Limb (tissue), 2 donors: ENCODE results near the gene CKMT2.
"Not testable (repeated sequence)": the region's sequence is repeated elsewhere in the genome, so short reads cannot be mapped to it uniquely, and the experiment has no call there.

Experiments used
- DNase-seq, 2 donors: peaks; one replicate each; pipeline ENCODE4 v3.0.0-alpha.2; 2016; ENCODE audit errors: extremely low spot score in 2 of 2

The CKMT2 gene

DNA sequence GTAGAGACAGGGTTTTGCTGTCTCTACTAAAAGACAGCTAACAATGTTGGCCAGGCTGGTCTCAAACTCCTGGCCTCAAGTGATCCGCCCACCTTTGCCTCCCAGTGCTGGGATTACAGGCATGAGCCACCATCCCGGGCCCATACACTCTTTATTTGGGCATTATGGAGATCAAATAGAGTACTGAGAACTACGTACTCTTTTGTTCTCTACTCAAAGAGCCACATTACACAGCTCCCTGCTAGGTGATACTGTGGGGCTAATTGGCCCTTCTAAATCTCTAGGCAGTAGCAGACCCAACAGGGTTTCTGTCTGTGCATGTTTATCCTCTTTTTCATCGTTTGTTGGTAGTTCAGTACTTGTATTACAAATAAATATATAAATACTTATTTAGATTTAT, 16.1 kb downstream of the CKMT2 start:
- DNase-seq = no peak

DNA sequence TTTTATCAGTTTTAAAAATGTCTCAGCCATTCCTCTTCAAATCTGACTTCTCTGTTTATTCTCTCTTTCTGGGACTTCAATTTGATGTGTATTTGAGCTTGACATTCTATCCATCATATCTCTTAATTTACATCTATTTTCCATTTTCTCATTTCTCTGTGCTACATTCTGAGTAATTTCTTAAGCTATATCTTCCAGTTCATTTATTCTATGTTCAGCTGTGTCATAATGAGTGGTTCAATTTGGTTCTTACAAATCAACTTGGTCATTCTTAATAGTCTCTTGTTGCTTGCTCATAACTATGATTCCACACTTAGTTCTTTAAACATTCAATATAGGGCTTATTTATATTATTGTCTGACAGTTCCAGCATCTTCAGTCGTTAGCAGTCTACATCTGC, 16.9 kb downstream of the CKMT2 start:
- DNase-seq = no peak

- no peak for DNase-seq
Observed at GRCh38 chr5:81251922-81252321, 18.8 kb downstream of the CKMT2 start.

DNA sequence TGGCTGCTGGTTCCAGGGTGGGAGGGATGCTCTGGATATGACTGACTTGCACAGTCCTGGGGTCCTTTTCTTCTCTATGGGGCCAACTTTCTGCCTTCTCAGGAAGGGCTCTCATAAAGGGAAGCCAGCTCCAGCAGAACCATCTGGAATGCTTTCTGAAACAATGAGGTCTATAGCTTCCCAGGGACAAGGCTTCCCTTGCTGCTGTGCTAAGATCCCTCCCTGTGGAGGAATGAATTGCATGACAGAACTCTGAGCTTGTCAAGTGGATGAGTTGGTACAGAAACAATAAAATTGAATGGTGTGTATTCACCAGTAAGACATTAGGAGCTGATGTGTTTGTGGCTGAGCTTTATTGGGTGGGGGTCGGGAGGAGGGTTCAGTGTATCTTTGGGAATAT, 19.8 kb downstream of the CKMT2 start:
- DNase-seq = no peak

DNA sequence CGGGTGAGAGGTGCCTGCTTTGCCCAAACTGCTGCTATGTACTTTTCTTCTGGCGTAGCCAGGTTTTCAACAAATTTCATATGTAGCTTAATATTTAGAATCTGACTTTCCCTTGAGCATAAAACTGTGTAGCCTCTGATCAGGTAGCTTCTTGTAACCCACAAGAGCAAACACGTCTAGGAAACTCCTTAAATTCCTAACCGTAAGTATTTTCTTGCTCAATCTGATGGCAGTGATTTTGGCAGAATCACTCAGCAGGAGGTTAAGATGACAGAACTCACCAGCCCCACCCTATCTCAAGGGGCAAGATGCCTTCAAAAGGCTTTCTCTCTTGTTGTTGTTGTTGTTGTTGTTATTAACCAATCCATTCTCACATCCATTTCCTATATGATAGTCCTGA, 20.8 kb downstream of the CKMT2 start:
- DNase-seq = no peak

- no peak for DNase-seq
Observed at GRCh38 chr5:81254886-81255559, 21.9 kb downstream of the CKMT2 start.

- DNase-seq = no peak
Observed at GRCh38 chr5:81256766-81257165, 23.6 kb downstream of the CKMT2 start.

DNA sequence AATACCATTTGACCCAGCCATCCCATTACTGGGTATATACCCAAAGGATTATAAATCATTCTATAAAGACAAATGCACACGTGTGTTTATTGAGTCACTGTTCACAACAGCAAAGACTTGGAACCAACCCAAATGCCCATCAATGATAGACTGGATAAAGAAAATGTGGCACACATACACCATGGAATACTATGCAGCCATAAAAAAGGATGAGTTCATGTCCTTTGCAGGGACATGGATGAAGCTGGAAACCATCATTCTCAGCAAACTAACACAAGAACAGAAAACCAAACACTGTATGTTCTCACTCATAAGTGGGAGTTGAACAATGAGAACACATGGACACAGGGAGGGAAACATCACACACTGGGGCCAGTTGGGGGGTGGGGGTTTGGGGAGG, 29.7 kb downstream of the CKMT2 start:
- DNase-seq = not testable (repeated sequence)

DNA sequence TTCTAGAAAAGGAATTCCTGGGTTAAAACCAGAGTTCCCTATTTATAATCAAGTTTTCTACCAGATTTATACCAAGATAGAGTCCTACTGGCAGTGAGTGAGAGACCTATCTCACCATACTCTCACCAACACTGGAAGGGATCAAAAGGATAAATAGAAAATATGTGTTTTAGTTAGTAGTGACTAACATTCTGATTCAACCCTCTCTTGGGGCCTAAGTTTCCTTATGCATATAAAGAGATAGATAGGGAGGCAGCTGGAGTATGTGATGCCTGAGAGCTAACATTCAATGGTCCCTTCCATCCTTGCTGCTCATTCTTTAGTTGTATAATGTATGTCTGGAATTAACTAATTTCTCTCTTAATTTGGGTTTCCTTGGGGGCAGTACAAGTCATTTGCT, 32.0 kb downstream of the CKMT2 start:
- DNase-seq = no peak

GRCh38 chr5:81268521-81269196, 35.5 kb downstream of the CKMT2 start:
- no peak for DNase-seq

DNA sequence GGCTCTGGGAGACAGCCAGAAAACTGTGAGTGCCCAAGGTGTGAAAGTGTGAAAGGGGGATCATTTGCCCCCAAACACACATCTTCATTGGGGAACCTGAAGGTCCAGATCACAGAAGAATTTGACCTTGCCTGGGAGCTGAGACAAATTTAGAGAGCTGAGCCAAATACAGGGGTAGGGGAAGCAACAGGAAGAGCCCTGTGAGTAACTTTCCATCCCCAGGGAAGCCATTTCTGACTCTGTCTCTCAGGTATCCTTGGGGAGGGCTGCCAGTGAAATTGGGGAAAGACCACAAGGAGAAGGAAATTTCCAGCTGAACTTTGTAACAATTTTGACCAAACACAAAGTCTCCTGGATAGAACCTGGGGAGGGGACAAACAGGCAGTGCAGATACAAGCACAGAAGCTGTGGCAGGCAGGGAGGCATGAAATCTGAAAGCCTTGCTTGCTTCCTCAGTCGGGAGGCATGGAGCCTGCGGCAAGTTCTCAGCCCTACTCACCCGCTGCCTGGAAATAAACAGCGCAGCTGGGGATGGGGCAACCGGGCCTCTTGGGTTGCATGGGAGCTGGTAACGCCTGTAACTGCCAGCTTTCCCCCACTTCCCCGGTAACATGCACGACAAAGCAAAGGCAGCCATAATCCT, 36.8 kb downstream of the CKMT2 start:
- no peak for DNase-seq

GRCh38 chr5:81270394-81271027, 37.4 kb downstream of the CKMT2 start:
- not testable (repeated sequence) for DNase-seq

DNA sequence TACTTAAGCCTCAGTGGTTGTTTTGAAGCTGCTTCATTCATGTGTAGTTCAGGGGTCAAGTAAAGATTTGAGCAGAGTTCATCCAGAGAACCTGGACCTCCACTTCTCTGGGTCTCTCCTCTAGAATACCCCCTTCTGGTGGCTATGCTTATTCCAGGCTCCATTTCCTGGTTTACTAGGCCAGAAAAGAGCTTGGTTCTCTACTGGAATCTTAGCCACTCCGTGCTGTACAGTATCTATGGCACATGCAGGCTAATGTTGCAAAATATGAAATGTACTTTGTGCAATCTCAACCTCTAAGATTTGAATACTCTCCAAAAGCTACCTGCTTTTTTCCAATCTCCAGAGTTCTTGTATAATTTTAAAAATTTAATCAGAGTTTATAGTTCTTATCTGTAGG, 50.9 kb downstream of the CKMT2 start:
- DNase-seq = no peak

DNA sequence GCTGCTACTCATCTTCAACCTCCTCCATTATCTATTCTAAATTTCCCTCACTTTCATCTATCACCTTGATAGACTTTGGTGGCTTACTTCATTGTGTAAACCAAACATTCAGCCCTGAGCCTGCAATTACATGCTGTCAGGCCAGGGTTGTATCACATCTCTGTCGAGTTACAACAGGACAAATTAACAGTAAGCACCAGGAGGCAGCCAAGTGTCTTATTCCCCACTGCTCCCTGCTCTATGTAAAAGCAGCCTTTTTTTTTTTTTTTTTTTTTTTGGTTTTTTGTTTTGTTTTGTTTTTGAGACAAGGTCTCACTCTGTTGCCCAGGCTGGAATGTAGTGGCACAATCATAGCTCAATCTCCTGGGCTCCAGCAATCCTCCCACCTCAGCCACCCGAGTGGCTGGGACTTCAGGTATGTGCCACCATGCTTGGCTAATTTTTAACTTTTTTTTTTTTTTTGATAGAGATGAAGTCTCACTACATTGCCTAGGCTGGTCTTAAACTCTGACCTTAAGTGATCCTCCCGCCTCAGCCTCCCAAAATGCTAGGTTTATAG, 53.0 kb downstream of the CKMT2 start:
- DNase-seq = no peak

DNA sequence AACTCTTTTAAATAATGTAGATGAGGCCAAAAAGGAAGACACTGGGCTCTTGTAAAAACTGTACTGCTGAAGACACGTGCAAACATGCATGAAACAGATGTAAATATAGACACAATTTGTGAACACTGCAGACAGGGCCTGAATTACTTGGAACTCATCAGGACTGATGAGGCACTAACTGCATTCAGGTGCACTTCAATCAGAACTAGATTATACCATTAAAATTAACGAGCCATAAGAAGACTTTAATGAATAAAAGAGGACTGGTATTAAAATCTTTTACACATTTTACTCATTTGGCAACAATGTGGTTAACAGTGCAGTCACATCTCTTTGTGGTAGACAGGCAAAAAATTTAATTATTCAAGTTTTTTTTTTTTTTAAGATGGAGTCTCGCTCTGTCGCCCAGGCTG, 54.9 kb downstream of the CKMT2 start:
- no peak for DNase-seq

- no peak for DNase-seq
Observed at GRCh38 chr5:81290146-81290545, 57.0 kb downstream of the CKMT2 start.

DNA sequence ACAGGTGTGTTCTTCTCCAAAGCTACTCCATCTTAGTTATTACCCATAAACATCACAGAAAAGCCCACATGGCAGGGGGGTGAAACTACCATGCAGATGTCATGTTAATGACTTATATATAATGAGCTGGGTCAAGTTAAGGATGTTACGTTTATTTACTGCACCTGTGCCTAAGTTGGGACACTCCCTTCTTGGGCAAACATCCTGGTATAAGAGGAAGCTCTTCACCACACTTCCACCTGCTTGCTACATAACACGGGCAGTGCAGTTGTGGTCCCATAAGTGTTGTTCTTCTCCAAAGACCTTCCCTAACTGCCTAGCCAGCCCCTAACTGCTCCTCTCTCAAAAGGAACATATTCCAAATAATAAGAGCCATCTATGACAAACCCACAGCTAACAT, 59.0 kb downstream of the CKMT2 start:
- DNase-seq = no peak

- DNase-seq = not testable (repeated sequence)
Observed at GRCh38 chr5:81294021-81294420, 60.9 kb downstream of the CKMT2 start.

GRCh38 chr5:81297531-81297930, 64.4 kb downstream of the CKMT2 start:
- no peak for DNase-seq

- DNase-seq = no peak
Observed at GRCh38 chr5:81300921-81301270, 67.8 kb downstream of the CKMT2 start.

- peak; percentile 95 to 96 for DNase-seq
Observed at GRCh38 chr5:81301271-81302015, 68.3 kb downstream of the CKMT2 start, which contains the start of gene ZCCHC9. TSS of gene ZCCHC9 (plus strand) at chr5:81301587. CDS start at chr5:81304758, 3,171 bp downstream.
